ENCODE measurements around the gene MTRF1.

GRCh38 chr13:41291246-41291645 lies 27.9 kb upstream of the MTRF1 start:
- no peak for TF ChIP-seq CTCF (IDR thresholded peaks at IDR 0.05)
- TF ChIP-seq, protein P1, sequence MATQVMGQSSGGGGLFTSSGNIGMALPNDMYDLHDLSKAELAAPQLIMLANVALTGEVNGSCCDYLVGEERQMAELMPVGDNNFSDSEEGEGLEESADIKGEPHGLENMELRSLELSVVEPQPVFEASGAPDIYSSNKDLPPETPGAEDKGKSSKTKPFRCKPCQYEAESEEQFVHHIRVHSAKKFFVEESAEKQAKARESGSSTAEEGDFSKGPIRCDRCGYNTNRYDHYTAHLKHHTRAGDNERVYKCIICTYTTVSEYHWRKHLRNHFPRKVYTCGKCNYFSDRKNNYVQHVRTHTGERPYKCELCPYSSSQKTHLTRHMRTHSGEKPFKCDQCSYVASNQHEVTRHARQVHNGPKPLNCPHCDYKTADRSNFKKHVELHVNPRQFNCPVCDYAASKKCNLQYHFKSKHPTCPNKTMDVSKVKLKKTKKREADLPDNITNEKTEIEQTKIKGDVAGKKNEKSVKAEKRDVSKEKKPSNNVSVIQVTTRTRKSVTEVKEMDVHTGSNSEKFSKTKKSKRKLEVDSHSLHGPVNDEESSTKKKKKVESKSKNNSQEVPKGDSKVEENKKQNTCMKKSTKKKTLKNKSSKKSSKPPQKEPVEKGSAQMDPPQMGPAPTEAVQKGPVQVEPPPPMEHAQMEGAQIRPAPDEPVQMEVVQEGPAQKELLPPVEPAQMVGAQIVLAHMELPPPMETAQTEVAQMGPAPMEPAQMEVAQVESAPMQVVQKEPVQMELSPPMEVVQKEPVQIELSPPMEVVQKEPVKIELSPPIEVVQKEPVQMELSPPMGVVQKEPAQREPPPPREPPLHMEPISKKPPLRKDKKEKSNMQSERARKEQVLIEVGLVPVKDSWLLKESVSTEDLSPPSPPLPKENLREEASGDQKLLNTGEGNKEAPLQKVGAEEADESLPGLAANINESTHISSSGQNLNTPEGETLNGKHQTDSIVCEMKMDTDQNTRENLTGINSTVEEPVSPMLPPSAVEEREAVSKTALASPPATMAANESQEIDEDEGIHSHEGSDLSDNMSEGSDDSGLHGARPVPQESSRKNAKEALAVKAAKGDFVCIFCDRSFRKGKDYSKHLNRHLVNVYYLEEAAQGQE (IDR thresholded peaks at IDR 0.05; ENCODE audit: insufficient read depth in 1 of 2, low read depth in 2 of 2, low read length in 1 of 2), result no peak

All from Panc1 (cell line).